ENCODE results near the gene POC1B.

- TF ChIP-seq MAX (CRISPR knock-in tag; IDR thresholded peaks at IDR 0.05) = no peak
- TF ChIP-seq, protein P1, sequence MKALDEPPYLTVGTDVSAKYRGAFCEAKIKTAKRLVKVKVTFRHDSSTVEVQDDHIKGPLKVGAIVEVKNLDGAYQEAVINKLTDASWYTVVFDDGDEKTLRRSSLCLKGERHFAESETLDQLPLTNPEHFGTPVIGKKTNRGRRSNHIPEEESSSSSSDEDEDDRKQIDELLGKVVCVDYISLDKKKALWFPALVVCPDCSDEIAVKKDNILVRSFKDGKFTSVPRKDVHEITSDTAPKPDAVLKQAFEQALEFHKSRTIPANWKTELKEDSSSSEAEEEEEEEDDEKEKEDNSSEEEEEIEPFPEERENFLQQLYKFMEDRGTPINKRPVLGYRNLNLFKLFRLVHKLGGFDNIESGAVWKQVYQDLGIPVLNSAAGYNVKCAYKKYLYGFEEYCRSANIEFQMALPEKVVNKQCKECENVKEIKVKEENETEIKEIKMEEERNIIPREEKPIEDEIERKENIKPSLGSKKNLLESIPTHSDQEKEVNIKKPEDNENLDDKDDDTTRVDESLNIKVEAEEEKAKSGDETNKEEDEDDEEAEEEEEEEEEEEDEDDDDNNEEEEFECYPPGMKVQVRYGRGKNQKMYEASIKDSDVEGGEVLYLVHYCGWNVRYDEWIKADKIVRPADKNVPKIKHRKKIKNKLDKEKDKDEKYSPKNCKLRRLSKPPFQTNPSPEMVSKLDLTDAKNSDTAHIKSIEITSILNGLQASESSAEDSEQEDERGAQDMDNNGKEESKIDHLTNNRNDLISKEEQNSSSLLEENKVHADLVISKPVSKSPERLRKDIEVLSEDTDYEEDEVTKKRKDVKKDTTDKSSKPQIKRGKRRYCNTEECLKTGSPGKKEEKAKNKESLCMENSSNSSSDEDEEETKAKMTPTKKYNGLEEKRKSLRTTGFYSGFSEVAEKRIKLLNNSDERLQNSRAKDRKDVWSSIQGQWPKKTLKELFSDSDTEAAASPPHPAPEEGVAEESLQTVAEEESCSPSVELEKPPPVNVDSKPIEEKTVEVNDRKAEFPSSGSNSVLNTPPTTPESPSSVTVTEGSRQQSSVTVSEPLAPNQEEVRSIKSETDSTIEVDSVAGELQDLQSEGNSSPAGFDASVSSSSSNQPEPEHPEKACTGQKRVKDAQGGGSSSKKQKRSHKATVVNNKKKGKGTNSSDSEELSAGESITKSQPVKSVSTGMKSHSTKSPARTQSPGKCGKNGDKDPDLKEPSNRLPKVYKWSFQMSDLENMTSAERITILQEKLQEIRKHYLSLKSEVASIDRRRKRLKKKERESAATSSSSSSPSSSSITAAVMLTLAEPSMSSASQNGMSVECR (CRISPR knock-in tag; IDR thresholded peaks at IDR 0.05; ENCODE audit: borderline replicate concordance) = no peak
- TF ChIP-seq, protein P2, sequence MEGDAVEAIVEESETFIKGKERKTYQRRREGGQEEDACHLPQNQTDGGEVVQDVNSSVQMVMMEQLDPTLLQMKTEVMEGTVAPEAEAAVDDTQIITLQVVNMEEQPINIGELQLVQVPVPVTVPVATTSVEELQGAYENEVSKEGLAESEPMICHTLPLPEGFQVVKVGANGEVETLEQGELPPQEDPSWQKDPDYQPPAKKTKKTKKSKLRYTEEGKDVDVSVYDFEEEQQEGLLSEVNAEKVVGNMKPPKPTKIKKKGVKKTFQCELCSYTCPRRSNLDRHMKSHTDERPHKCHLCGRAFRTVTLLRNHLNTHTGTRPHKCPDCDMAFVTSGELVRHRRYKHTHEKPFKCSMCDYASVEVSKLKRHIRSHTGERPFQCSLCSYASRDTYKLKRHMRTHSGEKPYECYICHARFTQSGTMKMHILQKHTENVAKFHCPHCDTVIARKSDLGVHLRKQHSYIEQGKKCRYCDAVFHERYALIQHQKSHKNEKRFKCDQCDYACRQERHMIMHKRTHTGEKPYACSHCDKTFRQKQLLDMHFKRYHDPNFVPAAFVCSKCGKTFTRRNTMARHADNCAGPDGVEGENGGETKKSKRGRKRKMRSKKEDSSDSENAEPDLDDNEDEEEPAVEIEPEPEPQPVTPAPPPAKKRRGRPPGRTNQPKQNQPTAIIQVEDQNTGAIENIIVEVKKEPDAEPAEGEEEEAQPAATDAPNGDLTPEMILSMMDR (IDR thresholded peaks at IDR 0.05) = no peak
- TF ChIP-seq, protein P3, sequence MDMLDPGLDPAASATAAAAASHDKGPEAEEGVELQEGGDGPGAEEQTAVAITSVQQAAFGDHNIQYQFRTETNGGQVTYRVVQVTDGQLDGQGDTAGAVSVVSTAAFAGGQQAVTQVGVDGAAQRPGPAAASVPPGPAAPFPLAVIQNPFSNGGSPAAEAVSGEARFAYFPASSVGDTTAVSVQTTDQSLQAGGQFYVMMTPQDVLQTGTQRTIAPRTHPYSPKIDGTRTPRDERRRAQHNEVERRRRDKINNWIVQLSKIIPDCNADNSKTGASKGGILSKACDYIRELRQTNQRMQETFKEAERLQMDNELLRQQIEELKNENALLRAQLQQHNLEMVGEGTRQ (CRISPR knock-in tag; IDR thresholded peaks at IDR 0.05) = no peak
Observed at GRCh38 chr12:89439941-89440340, 85.9 kb downstream of the POC1B start.

Data from WTC11 (cell line).